ENCODE measurements around the gene ST6GALNAC3. TPM values are rescaled to one million over a fixed set of nuclear protein-coding genes. Genes with fewer than 3 reads are reported as not detected.

The ST6GALNAC3 gene
- total RNA-seq, 1 donor from 2014 or later, result 4.7 TPM

DNA sequence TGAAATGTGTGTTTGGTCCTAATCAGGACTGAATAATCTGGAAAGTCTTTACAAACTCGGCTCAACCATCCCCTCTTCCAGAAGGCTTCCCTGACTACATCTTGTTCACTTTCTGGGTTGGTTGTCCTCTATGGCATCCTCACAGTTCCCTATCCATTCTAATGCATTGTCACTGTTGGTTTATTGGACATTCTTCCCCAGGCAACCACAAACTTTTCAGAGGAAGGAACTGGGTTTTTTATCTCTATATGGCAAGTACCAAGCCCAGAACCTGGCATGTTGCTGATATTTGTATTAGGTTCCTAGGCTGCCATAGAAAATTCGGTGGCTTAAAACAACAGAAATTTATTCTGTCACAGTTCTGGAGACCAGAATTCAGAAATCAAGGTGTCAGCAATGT lies 429.2 kb downstream of the ST6GALNAC3 start:
- Mint-ChIP-seq H3K4me3 (ENCODE audit: unreplicated experiment) (no peak overlapping the region), H3K36me3 (ENCODE audit: low read depth) (no peaks in the 10 kb centered on the region), H3K27me3 (ENCODE audit: low read depth) (no peaks in the 10 kb centered on the region), H3K4me1 (ENCODE audit: low read depth) (peaks cover 18% of the 10 kb centered on the region), H3K27ac (ENCODE audit: unreplicated experiment) (no peak overlapping the region), H3K9me3 (ENCODE audit: low read depth) (no peaks in the 10 kb centered on the region)
- no peak for DNase-seq (ENCODE audit: low spot score)
- TF ChIP-seq, protein P1, sequence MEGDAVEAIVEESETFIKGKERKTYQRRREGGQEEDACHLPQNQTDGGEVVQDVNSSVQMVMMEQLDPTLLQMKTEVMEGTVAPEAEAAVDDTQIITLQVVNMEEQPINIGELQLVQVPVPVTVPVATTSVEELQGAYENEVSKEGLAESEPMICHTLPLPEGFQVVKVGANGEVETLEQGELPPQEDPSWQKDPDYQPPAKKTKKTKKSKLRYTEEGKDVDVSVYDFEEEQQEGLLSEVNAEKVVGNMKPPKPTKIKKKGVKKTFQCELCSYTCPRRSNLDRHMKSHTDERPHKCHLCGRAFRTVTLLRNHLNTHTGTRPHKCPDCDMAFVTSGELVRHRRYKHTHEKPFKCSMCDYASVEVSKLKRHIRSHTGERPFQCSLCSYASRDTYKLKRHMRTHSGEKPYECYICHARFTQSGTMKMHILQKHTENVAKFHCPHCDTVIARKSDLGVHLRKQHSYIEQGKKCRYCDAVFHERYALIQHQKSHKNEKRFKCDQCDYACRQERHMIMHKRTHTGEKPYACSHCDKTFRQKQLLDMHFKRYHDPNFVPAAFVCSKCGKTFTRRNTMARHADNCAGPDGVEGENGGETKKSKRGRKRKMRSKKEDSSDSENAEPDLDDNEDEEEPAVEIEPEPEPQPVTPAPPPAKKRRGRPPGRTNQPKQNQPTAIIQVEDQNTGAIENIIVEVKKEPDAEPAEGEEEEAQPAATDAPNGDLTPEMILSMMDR (IDR thresholded peaks at IDR 0.05), result no peak

DNA sequence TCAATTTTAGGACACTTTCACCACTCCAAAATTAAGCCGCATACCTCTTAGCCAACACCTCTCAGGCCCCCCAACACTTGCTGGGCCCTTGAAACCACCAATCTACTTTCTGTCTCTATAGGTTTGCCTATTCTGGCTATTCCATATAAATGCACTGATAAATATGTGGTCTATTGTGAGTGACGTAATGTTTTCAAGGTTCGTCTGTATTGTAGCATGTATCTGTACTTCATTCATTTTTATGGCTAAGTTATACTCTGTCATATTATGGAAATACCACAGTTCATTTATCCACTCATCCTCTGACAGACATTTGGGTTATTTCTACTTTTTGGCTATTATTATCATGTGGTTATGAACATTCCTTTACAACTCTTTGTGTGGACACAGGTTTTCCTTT lies 432.8 kb downstream of the ST6GALNAC3 start:
- TF ChIP-seq, protein P1 (IDR thresholded peaks at IDR 0.05), result no peak
- DNase-seq (ENCODE audit: low spot score), result no peak
- Mint-ChIP-seq H3K4me1 (ENCODE audit: low read depth) (peaks cover 4% of the 10 kb centered on the region), H3K9me3 (ENCODE audit: low read depth) (no peaks in the 10 kb centered on the region), H3K27ac (ENCODE audit: unreplicated experiment) (no peak overlapping the region), H3K27me3 (ENCODE audit: low read depth) (no peaks in the 10 kb centered on the region), H3K4me3 (ENCODE audit: unreplicated experiment) (no peak overlapping the region), H3K36me3 (ENCODE audit: low read depth) (no peaks in the 10 kb centered on the region)

DNA sequence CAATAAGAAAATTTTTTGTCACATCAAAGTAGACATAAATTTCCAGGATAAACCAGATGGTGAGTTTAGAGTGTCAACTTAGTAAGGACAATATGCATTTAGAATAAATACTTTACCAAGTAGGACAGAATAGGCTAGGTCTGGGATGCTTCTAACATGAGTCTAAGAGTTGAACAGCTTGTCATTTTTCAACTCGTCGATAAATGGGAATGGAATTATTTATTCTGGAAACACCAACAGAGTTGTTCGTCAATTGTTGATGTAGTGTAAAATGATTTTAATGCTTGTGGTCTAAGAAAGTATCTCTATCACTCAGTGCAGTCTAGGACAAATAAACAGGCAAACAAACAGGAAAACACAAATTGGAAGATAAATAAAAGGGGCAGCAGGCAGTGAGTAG lies 434.3 kb downstream of the ST6GALNAC3 start:
- Mint-ChIP-seq H3K36me3 (ENCODE audit: low read depth) (no peaks in the 10 kb centered on the region), H3K4me1 (ENCODE audit: low read depth) (peaks cover 4% of the 10 kb centered on the region), H3K9me3 (ENCODE audit: low read depth) (no peaks in the 10 kb centered on the region), H3K27ac (ENCODE audit: unreplicated experiment) (no peak overlapping the region), H3K4me3 (ENCODE audit: unreplicated experiment) (no peak overlapping the region), H3K27me3 (ENCODE audit: low read depth) (no peaks in the 10 kb centered on the region)
- DNase-seq (ENCODE audit: low spot score), result no peak
- TF ChIP-seq, protein P1 (IDR thresholded peaks at IDR 0.05), result no peak

DNA sequence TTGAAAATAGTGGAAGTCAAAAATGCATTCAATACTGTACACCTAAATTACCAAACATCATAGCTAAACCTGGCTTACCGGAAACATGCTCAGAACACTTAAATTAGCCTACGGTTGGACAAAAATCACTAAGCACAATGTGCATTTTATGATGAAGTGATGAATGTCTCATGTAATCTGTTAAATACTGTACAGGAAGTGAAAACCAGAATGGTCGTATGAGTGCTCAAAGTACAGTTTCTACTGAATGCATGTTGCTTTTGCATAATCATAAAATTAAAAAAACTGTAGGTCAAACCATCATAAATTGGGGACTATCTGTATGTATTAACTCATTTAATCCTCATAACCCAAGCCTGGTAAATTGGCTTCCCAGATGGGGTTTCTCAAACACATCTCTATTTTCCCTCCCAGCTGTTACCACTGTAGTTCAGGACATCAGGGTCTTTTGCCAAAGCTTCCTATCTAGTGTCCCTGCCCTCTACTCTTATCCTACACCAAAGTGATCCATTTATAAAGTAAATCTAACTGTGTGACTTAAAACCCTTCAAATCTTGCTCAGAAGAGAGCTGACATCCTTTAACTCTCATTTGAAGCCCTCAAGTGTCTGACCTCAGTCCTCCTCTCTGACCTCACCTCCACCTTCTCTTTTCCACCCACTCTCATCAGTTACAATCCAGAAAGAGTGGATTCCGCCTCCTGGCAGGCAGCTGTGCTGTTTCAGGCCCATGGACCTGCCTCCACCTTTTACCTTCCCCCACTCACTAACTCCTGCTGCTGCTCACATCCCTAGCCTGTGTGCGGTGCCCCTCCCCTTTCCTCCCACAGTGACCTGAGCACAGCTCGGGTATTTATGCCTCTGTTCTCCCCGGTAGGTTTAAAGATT lies 436.4 kb downstream of the ST6GALNAC3 start:
- H3K9me3 Mint-ChIP-seq (ENCODE audit: low read depth), result no peaks in the 10 kb centered on the region
- no peak for DNase-seq (ENCODE audit: low spot score)
- H3K27me3 Mint-ChIP-seq (ENCODE audit: low read depth), result no peaks in the 10 kb centered on the region
- H3K4me3 Mint-ChIP-seq (ENCODE audit: unreplicated experiment), result no peak overlapping the region
- H3K4me1 Mint-ChIP-seq (ENCODE audit: low read depth), result peaks cover 4% of the 10 kb centered on the region
- H3K27ac Mint-ChIP-seq (ENCODE audit: unreplicated experiment), result no peak overlapping the region
- H3K36me3 Mint-ChIP-seq (ENCODE audit: low read depth), result no peaks in the 10 kb centered on the region
- TF ChIP-seq, protein P1 (IDR thresholded peaks at IDR 0.05), result no peak

GRCh38 chr1:76511558-76512179 lies 437.1 kb downstream of the ST6GALNAC3 start:
- no peaks in the 10 kb centered on the region for H3K27me3 Mint-ChIP-seq (ENCODE audit: low read depth)
- H3K36me3 Mint-ChIP-seq (ENCODE audit: low read depth), result no peaks in the 10 kb centered on the region
- no peak overlapping the region for H3K27ac Mint-ChIP-seq (ENCODE audit: unreplicated experiment)
- no peak for DNase-seq (ENCODE audit: low spot score)
- no peak overlapping the region for H3K4me3 Mint-ChIP-seq (ENCODE audit: unreplicated experiment)
- no peaks in the 10 kb centered on the region for H3K9me3 Mint-ChIP-seq (ENCODE audit: low read depth)
- TF ChIP-seq, protein P1 (IDR thresholded peaks at IDR 0.05), result no peak
- peaks cover 4% of the 10 kb centered on the region for H3K4me1 Mint-ChIP-seq (ENCODE audit: low read depth)
